ENCODE measurements around the gene ZFP36L1.

The ZFP36L1 gene

GRCh38 chr14:68762953-68763764, 29.7 kb downstream of the ZFP36L1 start:
- peak; percentile 72 for DNase-seq (ENCODE audit: low spot score)

GRCh38 chr14:68761391-68761790, 31.5 kb downstream of the ZFP36L1 start:
- DNase-seq (ENCODE audit: low spot score): no peak

GRCh38 chr14:68760761-68761160, 32.1 kb downstream of the ZFP36L1 start:
- DNase-seq (ENCODE audit: low spot score): no peak

- DNase-seq (ENCODE audit: low spot score): no peak
Observed at GRCh38 chr14:68759937-68760336, 32.9 kb downstream of the ZFP36L1 start.

- no peak for DNase-seq (ENCODE audit: low spot score)
Observed at GRCh38 chr14:68759017-68759560, 33.8 kb downstream of the ZFP36L1 start.

- DNase-seq (ENCODE audit: low spot score): no peak
Observed at GRCh38 chr14:68758301-68758700, 34.6 kb downstream of the ZFP36L1 start.

- DNase-seq (ENCODE audit: low spot score): peak; percentile 22
Observed at GRCh38 chr14:68757618-68758081, 35.2 kb downstream of the ZFP36L1 start.

- DNase-seq (ENCODE audit: low spot score): no peak
Observed at GRCh38 chr14:68756734-68757133, 36.1 kb downstream of the ZFP36L1 start.

- no peak for DNase-seq (ENCODE audit: low spot score)
Observed at GRCh38 chr14:68756000-68756481, 36.8 kb downstream of the ZFP36L1 start.

- DNase-seq (ENCODE audit: low spot score): no peak
Observed at GRCh38 chr14:68755016-68755353, 37.9 kb downstream of the ZFP36L1 start.

GRCh38 chr14:68753690-68754089, 39.2 kb downstream of the ZFP36L1 start:
- DNase-seq (ENCODE audit: low spot score): no peak

- no peak for DNase-seq (ENCODE audit: low spot score)
Observed at GRCh38 chr14:68752271-68753006, 40.4 kb downstream of the ZFP36L1 start.

- DNase-seq (ENCODE audit: low spot score): no peak
Observed at GRCh38 chr14:68749487-68750475, 43.1 kb downstream of the ZFP36L1 start.

- DNase-seq (ENCODE audit: low spot score): no peak
Observed at GRCh38 chr14:68748691-68749090, 44.2 kb downstream of the ZFP36L1 start.

- no peak for DNase-seq (ENCODE audit: low spot score)
Observed at GRCh38 chr14:68748260-68748659, 44.6 kb downstream of the ZFP36L1 start.

- DNase-seq (ENCODE audit: low spot score): no peak
Observed at GRCh38 chr14:68747393-68747792, 45.5 kb downstream of the ZFP36L1 start.

- no peak for DNase-seq (ENCODE audit: low spot score)
Observed at GRCh38 chr14:68744613-68745012, 48.3 kb downstream of the ZFP36L1 start.

- no peak for DNase-seq (ENCODE audit: low spot score)
Observed at GRCh38 chr14:68741839-68742470, 50.9 kb downstream of the ZFP36L1 start.

- DNase-seq (ENCODE audit: low spot score): no peak
Observed at GRCh38 chr14:68741477-68741791, 51.4 kb downstream of the ZFP36L1 start.

- no peak for DNase-seq (ENCODE audit: low spot score)
Observed at GRCh38 chr14:68740788-68741476, 51.9 kb downstream of the ZFP36L1 start.

- no peak for DNase-seq (ENCODE audit: low spot score)
Observed at GRCh38 chr14:68739701-68740100, 53.2 kb downstream of the ZFP36L1 start.
